Camera-type eye (tissue), 1 donor: Measurements from ENCODE around the gene RAPGEF3. TPM values are rescaled to one million over a fixed set of nuclear protein-coding genes. Genes with fewer than 3 reads are reported as not detected.

Experiments used
- total RNA-seq: library from RNA; depleted of rRNA; stranded (reverse); fragments of >200 nt; gene quantifications from one replicate; pipeline ENCODE4 v1.2.3, GENCODE V29; 2014

RAPGEF3 gene, protein sequence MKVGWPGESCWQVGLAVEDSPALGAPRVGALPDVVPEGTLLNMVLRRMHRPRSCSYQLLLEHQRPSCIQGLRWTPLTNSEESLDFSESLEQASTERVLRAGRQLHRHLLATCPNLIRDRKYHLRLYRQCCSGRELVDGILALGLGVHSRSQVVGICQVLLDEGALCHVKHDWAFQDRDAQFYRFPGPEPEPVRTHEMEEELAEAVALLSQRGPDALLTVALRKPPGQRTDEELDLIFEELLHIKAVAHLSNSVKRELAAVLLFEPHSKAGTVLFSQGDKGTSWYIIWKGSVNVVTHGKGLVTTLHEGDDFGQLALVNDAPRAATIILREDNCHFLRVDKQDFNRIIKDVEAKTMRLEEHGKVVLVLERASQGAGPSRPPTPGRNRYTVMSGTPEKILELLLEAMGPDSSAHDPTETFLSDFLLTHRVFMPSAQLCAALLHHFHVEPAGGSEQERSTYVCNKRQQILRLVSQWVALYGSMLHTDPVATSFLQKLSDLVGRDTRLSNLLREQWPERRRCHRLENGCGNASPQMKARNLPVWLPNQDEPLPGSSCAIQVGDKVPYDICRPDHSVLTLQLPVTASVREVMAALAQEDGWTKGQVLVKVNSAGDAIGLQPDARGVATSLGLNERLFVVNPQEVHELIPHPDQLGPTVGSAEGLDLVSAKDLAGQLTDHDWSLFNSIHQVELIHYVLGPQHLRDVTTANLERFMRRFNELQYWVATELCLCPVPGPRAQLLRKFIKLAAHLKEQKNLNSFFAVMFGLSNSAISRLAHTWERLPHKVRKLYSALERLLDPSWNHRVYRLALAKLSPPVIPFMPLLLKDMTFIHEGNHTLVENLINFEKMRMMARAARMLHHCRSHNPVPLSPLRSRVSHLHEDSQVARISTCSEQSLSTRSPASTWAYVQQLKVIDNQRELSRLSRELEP
- total RNA-seq, result 13.6 TPM

DNA sequence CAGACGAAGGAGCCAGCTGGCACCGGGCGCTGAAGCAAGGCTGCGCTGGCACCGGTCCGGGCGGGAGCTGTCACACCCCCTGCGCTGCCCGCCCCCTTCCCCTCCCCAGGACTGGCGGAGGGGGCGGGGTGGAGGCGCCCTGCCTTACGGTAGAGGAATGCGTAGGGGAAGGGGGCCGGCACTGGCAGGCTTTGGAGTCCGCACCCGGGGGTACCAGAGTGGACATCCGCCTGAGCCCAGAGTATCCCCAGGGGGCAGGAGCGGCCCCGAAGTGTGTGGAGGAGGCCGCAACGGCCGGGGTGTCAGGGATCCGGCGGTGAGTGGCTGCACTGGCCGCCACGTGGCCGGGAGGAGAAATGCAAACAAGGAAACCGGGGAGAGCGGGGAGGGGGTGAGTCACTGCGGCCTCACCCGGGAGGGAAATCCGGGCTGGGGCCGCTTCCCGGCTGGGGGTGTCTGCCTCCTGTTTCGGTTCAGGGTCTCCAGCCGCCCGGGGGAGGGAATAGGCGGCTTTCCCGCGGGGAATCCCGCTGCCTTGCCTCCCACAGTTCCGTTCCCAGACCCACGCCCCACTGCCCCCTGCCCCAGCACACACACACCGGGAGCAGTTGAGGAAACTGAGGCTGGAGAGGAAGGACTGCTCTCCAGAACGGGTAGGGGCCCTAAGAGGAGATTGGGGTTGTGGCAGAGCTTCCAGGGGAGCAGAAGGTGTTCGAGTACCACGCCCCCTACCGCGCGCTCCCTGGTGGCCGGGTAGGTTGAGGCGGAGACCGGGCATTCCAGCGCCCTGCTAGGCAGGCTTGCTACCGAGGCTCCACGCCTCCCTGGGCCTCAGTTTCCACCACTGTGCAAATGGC is at the start of gene RAPGEF3:
RAPGEF3 (minus strand) TSS at position 47 of the 857 bp plus-strand sequence. CDS start 324 bp downstream, outside the sequence.

DNA sequence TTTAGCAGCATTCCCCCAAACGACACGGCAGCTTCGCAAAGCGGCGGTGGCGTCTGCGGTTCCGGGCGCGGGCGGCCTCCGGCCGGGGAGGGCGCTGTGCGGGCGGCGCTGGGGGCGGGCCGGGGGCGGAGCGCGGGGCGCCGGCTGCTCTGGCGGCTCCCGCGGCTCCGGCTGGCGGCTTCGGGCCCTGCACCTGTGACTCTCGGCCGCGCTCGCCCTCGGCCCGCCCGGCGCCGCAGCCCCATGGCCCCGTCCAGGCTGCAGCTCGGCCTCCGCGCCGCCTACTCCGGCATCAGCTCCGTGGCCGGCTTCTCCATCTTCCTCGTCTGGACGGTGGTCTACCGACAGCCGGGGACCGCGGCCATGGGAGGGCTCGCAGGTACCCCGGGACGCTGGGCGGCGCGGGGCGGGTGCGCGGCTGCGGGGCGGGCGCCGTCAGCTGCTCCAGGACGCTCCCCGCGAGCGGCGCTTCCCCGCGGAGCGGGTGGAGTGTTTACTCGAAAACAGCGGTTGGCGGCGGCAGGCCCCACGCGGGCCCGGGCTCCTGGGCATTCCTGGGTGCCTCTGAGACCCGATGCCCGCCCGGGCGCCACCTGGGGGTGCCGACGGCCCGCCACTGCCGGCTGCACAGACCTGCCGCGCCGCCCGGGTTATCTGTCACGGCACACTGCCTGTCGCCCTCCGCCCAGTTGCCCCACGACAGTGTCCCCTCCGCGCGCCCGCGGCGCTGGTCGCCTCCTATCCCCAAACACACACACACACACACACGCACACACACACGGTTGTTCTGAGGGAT is 14.6 kb upstream of the RAPGEF3 start, which contains the start of gene SLC48A1:
SLC48A1 (plus strand) TSS at position 177 of the 796 bp plus-strand sequence; CDS start at position 244, 67 bp downstream.

DNA sequence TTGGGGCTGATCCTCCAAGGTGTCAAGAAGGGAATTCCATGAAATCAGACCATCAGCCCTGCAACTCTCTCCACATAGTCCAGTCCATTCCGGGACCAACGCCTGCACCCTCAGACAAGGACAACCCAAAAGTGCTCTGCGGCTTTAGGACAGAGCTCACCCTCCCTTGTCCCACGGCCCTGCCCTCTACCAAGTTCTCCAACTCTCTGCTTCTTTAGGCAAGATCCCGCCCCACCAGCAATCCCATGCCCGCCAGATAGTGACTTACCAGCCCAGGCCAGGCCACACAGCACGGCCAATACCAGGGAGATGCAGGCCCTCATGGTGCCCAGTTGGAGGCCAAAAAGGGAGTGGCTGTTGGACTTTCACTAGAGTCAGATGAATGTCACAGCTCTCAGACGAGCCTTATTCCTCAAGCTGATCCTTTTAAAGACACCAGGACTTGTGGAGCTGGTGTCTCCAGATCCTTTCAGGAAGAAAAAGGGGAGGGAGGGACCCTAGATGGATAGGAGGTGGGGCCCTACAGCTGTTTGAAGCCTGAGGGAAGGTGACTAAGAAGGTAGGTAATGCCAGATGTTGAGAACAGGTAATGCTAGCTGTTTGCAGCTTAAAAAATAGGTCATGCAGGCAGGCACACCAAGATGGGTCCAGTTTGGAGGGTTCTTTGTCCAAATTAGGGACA is 33.4 kb downstream of the RAPGEF3 start, which contains the start of gene ENDOU:
ENDOU (minus strand) TSS at position 400 of the 682 bp plus-strand sequence; CDS start at position 323, 77 bp downstream.

DNA sequence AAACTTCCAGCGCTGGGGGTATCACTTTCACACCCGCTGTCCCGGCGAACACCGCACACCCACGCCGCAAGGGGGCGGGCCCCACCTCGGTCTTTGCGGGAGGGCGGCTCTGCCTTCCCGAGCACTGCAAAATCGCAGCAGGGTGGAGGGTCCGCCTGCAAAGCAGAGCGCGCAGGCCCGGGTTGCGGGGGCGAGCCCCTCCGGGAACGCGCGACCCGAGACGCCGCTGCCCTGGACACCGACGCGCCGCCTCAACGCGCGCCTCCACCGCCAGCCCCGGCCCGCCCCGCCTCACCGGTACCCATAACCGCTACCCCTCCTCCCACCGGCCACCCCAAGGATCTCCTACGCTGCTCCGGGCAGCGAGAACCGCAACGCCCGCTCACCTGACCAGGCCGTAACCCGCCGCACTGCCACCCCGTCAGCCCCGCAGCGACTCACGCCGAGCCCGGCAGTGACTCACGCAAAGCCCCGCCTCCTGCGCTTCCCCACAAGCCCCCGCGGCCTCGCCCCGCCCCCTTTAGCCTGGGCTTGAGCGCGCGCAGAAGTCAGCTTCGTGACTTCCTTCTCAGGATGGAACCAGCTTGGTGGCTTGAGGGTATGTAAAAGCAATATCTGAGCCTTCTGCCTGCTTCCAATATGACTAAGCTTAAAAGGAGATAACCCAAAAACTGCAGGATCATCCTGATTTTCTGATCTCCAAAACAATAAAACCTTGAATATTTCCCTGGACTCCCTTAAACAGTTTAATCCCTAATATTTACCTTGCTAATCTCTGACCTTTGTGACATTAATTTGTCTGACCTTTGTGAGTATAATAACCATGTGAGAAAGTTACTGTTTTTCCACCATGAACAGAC is 52.9 kb downstream of the RAPGEF3 start, which contains the start of gene RPAP3:
RPAP3 (minus strand) TSS at position 465 of the 860 bp plus-strand sequence. CDS start 3,190 bp downstream, outside the sequence.

Other genes with a start within 250 kb of the RAPGEF3 start
- 29.0 TPM for gene RPAP3, start 52.9 kb downstream of the RAPGEF3 start, total RNA-seq
- gene ENDOU, start 33.4 kb downstream of the RAPGEF3 start, total RNA-seq, result 1.4 TPM
- gene SLC48A1, start 14.4 kb upstream of the RAPGEF3 start, total RNA-seq, result 17.2 TPM
- gene HDAC7, start 61.0 kb upstream of the RAPGEF3 start, total RNA-seq, result 35.2 TPM
- 0.88 TPM for gene VDR, start 146.1 kb upstream of the RAPGEF3 start, total RNA-seq
- 108 TPM for gene TMEM106C, start 204.7 kb upstream of the RAPGEF3 start, total RNA-seq
- gene COL2A1, start 245.6 kb upstream of the RAPGEF3 start, total RNA-seq, result 150 TPM